Measurements from ENCODE around the gene EMP3.

The EMP3 gene

DNA sequence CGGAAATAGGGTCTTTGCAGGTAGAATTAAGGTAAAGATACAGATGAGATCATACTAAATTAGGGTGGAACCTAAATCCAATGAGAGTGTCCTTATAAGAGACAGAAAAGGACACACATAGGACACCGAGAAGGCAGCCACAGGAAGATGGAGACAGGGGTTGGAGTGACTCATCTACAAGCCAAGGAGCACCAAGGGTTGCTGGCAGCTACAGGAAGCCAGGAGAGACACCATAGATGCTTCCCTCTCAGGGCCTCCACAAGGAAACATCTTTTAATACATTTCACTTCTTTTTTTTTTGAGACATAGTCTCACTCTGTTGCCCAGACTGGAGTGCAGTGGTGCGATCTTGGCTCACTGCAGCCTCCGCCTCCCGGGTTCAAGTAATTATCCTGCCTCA is 28.3 kb downstream of the EMP3 start:
- no peaks in the 10 kb centered on the region for H3K27me3 ChIP-seq (ENCODE audit: insufficient read depth, low read length, poor library complexity, severe bottlenecking)
- H4K20me1 ChIP-seq (ENCODE audit: insufficient read depth, low read length, poor library complexity, severe bottlenecking): no peaks in the 10 kb centered on the region
- no peaks in the 10 kb centered on the region for H3K79me2 ChIP-seq (ENCODE audit: insufficient read depth, low read length)
- no peak overlapping the region for H3K4me2 ChIP-seq (ENCODE audit: low read depth, low read length, poor library complexity, severe bottlenecking)
- H3K4me1 ChIP-seq (ENCODE audit: insufficient read depth, low read length, poor library complexity, severe bottlenecking): no peaks in the 10 kb centered on the region
- no peaks in the 10 kb centered on the region for H3K9me2 ChIP-seq (replicated peaks; ENCODE audit: low read depth, low read length)
- TF ChIP-seq EZH2phosphoT487 (IDR thresholded peaks at IDR 0.05; ENCODE audit: borderline replicate concordance): no peak
- TF ChIP-seq, protein P1, sequence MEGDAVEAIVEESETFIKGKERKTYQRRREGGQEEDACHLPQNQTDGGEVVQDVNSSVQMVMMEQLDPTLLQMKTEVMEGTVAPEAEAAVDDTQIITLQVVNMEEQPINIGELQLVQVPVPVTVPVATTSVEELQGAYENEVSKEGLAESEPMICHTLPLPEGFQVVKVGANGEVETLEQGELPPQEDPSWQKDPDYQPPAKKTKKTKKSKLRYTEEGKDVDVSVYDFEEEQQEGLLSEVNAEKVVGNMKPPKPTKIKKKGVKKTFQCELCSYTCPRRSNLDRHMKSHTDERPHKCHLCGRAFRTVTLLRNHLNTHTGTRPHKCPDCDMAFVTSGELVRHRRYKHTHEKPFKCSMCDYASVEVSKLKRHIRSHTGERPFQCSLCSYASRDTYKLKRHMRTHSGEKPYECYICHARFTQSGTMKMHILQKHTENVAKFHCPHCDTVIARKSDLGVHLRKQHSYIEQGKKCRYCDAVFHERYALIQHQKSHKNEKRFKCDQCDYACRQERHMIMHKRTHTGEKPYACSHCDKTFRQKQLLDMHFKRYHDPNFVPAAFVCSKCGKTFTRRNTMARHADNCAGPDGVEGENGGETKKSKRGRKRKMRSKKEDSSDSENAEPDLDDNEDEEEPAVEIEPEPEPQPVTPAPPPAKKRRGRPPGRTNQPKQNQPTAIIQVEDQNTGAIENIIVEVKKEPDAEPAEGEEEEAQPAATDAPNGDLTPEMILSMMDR (conservative IDR thresholded peaks at IDR 0.05; ENCODE audit: low read length): no peak
- H3K4me3 ChIP-seq (ENCODE audit: low read length, poor library complexity, severe bottlenecking): no peak overlapping the region
- H3K36me3 ChIP-seq (ENCODE audit: insufficient read depth, low read length): no peaks in the 10 kb centered on the region
- H3K9ac ChIP-seq (ENCODE audit: low read depth, low read length, poor library complexity, severe bottlenecking): no peak overlapping the region
- no peaks in the 10 kb centered on the region for H3F3A ChIP-seq (ENCODE audit: low read depth)
- no peak overlapping the region for H2AFZ ChIP-seq (ENCODE audit: low read length)
- H3K9me3 ChIP-seq (ENCODE audit: insufficient read depth, low read depth, low read length): no peaks in the 10 kb centered on the region

DNA sequence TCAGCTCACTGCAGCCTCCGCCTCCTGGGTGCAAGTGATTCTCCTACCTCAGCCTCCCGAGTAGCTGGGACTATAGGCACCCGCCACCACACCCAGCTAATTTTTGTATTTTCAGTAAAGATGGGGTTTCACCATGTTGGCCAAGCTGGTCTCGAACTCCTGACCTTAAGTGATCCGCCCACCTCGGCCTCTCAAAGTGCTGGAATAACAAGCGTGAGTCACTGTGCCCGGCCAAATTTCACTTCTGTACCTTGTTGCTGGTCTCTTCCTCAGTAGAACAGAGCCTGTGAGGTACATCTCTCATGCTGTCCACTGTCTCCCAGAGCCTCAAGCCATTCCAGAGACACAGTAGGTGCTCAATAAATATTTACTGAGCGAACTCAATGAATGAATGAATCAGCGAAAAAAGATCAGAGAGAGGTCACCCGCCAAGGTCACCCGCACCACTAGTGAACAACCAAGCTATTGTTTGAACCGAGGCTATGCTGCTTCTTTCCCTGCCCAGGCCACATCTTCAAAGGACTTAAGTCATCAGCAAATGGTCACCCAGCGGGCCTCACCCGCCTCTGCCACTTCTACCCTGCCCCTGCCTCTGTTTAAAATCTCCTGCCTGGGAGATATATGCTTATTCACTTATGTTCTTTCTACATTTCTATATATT is 29.1 kb downstream of the EMP3 start:
- no peaks in the 10 kb centered on the region for H3F3A ChIP-seq (ENCODE audit: low read depth)
- H2AFZ ChIP-seq (ENCODE audit: low read length): no peak overlapping the region
- no peaks in the 10 kb centered on the region for H4K20me1 ChIP-seq (ENCODE audit: insufficient read depth, low read length, poor library complexity, severe bottlenecking)
- H3K36me3 ChIP-seq (ENCODE audit: insufficient read depth, low read length): no peaks in the 10 kb centered on the region
- H3K79me2 ChIP-seq (ENCODE audit: insufficient read depth, low read length): no peaks in the 10 kb centered on the region
- no peak overlapping the region for H3K4me3 ChIP-seq (ENCODE audit: low read length, poor library complexity, severe bottlenecking)
- H3K4me2 ChIP-seq (ENCODE audit: low read depth, low read length, poor library complexity, severe bottlenecking): no peak overlapping the region
- TF ChIP-seq EZH2phosphoT487 (IDR thresholded peaks at IDR 0.05; ENCODE audit: borderline replicate concordance): no peak
- TF ChIP-seq, protein P1 (conservative IDR thresholded peaks at IDR 0.05; ENCODE audit: low read length): no peak
- no peaks in the 10 kb centered on the region for H3K9me2 ChIP-seq (replicated peaks; ENCODE audit: low read depth, low read length)
- H3K9me3 ChIP-seq (ENCODE audit: insufficient read depth, low read depth, low read length): no peaks in the 10 kb centered on the region
- H3K9ac ChIP-seq (ENCODE audit: low read depth, low read length, poor library complexity, severe bottlenecking): no peak overlapping the region
- no peaks in the 10 kb centered on the region for H3K27me3 ChIP-seq (ENCODE audit: insufficient read depth, low read length, poor library complexity, severe bottlenecking)
- no peaks in the 10 kb centered on the region for H3K4me1 ChIP-seq (ENCODE audit: insufficient read depth, low read length, poor library complexity, severe bottlenecking)

DNA sequence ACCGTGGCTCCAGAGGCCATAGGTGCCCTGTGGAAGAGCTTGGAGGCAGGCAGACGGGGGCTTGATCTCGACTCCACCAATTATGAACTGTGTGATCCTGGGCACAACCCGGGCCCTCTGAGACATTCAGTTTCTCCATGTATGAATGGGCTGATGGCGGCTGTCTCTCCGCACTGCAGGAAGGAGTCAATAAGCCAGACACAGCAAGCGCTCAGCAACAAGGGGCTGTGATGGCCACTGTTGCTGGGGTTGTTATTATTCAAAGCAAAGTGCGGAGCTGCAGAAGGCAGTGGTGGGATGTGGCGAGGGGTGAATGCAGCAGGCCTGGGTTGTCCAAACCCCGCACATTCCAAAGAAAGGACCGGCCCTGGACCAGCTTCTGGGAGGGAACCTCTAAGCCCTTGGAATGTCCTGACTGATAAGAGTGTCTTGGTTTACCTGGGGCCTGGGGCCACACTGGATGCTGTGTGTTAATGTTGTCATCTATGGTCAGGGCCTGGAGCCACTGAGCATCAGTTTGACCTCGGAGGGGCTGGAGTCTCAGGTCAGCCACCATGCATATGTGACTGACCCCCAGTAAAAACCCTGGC is 30.1 kb downstream of the EMP3 start:
- Histone ChIP-seq H3K4me3 (ENCODE audit: low read length, poor library complexity, severe bottlenecking) (no peak overlapping the region), H3K9ac (ENCODE audit: low read depth, low read length, poor library complexity, severe bottlenecking) (no peak overlapping the region), H3K27me3 (ENCODE audit: insufficient read depth, low read length, poor library complexity, severe bottlenecking) (no peaks in the 10 kb centered on the region), H3K79me2 (ENCODE audit: insufficient read depth, low read length) (no peaks in the 10 kb centered on the region), H3K9me2 (replicated peaks; ENCODE audit: low read depth, low read length) (no peaks in the 10 kb centered on the region), H3K9me3 (ENCODE audit: insufficient read depth, low read depth, low read length) (no peaks in the 10 kb centered on the region), H3K36me3 (ENCODE audit: insufficient read depth, low read length) (no peaks in the 10 kb centered on the region), H2AFZ (ENCODE audit: low read length) (no peak overlapping the region), H3K4me2 (ENCODE audit: low read depth, low read length, poor library complexity, severe bottlenecking) (no peak overlapping the region), H3K4me1 (ENCODE audit: insufficient read depth, low read length, poor library complexity, severe bottlenecking) (no peaks in the 10 kb centered on the region), H3F3A (ENCODE audit: low read depth) (no peaks in the 10 kb centered on the region), H4K20me1 (ENCODE audit: insufficient read depth, low read length, poor library complexity, severe bottlenecking) (no peaks in the 10 kb centered on the region)
- TF ChIP-seq, protein P1 (conservative IDR thresholded peaks at IDR 0.05; ENCODE audit: low read length): no peak
- TF ChIP-seq EZH2phosphoT487 (IDR thresholded peaks at IDR 0.05; ENCODE audit: borderline replicate concordance): no peak
